Panc1 (cell line): ENCODE results near the gene SUSD4. TPM values are rescaled to one million over a fixed set of nuclear protein-coding genes. Genes with fewer than 3 reads are reported as not detected.

Experiments used
- ATAC-seq: fragments of 200-7000 bp; cut with Tn5 transposase; 2 replicates; pipeline ENCODE4 v1.9.1; 2020; ENCODE audit warnings: mild to moderate bottlenecking, moderate library complexity
- BruUV-seq: library from RNA; stranded (reverse); fragments of 400-500 nt; replicated peaks from 2 replicates; lab custom pipeline; 2021; lab: Mats Ljungman, UMichigan
- CTCF ChIA-PET: fragments of 300-600 bp; sonication (Branson Sonifier 250); formaldehyde crosslinking; loops from one replicate; lab custom pipeline; 2022; ENCODE audit warnings: antibody characterized with exemption; lab: Charles Lee
- POLR2A ChIA-PET: fragments of 300-600 bp; sonication (Branson Sonifier 250); formaldehyde crosslinking; loops from one replicate; lab custom pipeline; 2022; ENCODE audit warnings: antibody characterized with exemption; lab: Charles Lee
- DNase-seq: peaks from one replicate; pipeline ENCODE4 v3.0.0-alpha.2; 2010; ENCODE audit warnings: low read depth, low spot score
- H3K27ac ChIP-seq: 2 replicates; pipeline ENCODE4 v1.5.1; 2011; ENCODE audit warnings: mild to moderate bottlenecking, low read length, inconsistent platforms
- H3K27me3 ChIP-seq: fragments of 200-500 bp; sonication (Bioruptor generic); 2 replicates; pipeline ENCODE4 v1.6.0; 2014; ENCODE audit warnings: low read length, inconsistent platforms; ENCODE audit not compliant: control insufficient read depth, insufficient read depth
- H3K36me3 ChIP-seq: fragments of 200-500 bp; sonication (Bioruptor generic); 2 replicates; pipeline ENCODE4 v1.5.1; 2014; ENCODE audit warnings: inconsistent platforms, mild to moderate bottlenecking, low read length, moderate library complexity; ENCODE audit not compliant: control insufficient read depth, insufficient read depth
- H3K4me1 ChIP-seq: 2 replicates; pipeline ENCODE4 v1.5.1; 2011; ENCODE audit warnings: inconsistent platforms, mild to moderate bottlenecking, low read length, moderate library complexity; ENCODE audit not compliant: control insufficient read depth, insufficient read depth
- H3K4me3 ChIP-seq, 2 experiments: 2 replicates each; pipeline ENCODE4 v1.5.1; 2011 to 2012; ENCODE audit warnings: low read depth in 2 of 2, low read length in 2 of 2, mild to moderate bottlenecking in 2 of 2, inconsistent platforms in 1 of 2, moderate library complexity in 1 of 2
- H3K9me3 ChIP-seq: fragments of 200-500 bp; sonication (Bioruptor generic); 2 replicates; pipeline ENCODE4 v1.5.1; 2014; ENCODE audit warnings: low read depth, mild to moderate bottlenecking, inconsistent platforms, low read length, moderate library complexity; ENCODE audit not compliant: control insufficient read depth, insufficient read depth
- POLR2AphosphoS5 ChIP-seq: IDR thresholded peaks from 2 replicates; pipeline ENCODE4 v1.6.1; 2012; ENCODE audit warnings: mild to moderate bottlenecking, low read depth, low read length, moderate library complexity
- REST ChIP-seq, 2 experiments: IDR thresholded peaks; 2 replicates each; pipeline ENCODE4 v1.6.1; 2011 to 2012; ENCODE audit warnings: low read depth in 2 of 2, control low read depth in 1 of 2, low read length in 1 of 2, mild to moderate bottlenecking in 1 of 2, moderate library complexity in 1 of 2; ENCODE audit not compliant: insufficient read depth in 1 of 2
- SIN3A ChIP-seq: IDR thresholded peaks from 2 replicates; pipeline ENCODE4 v1.6.1; 2012; ENCODE audit warnings: low read depth, mild to moderate bottlenecking, low read length, moderate library complexity, borderline replicate concordance; ENCODE audit not compliant: insufficient read depth
- TCF7L2 ChIP-seq: IDR thresholded peaks from 2 replicates; pipeline ENCODE4 v1.6.1; 2011; ENCODE audit warnings: mild to moderate bottlenecking, low read depth, low read length, inconsistent platforms
- in situ Hi-C: cut with HindIII; loops from 2 replicates; pipeline ENCODE4 v1.10.0; 2016; ENCODE audit warnings: low sequenced_read_pairs, low pct_unique_long_range_greater_than_20kb
- intact Hi-C: fragments of 100-400 bp; cut with micrococcal nuclease; formaldehyde crosslinking; loops from one replicate; pipeline ENCODE4 v1.10.0; 2022; ENCODE audit not compliant: unreplicated experiment
- total RNA-seq: library from RNA; stranded (reverse); gene quantifications from one replicate; pipeline ENCODE4 v1.2.1, GENCODE V29; 2021; ENCODE audit not compliant: unreplicated experiment
- TF ChIP-seq, protein P1 (sequence below): fragments of 450-650 bp; IDR thresholded peaks from 2 replicates; pipeline ENCODE4 v1.5.1; 2017; ENCODE audit warnings: mild to moderate bottlenecking

The SUSD4 gene
- total RNA-seq, 1 experiment from 2014 or later, result 0.28 TPM

GRCh38 chr1:223319905-223320580, 43.9 kb downstream of the SUSD4 start:
- no peaks in the 10 kb centered on the region for H3K4me1 ChIP-seq
- no peak for TF ChIP-seq SIN3A
- TF ChIP-seq, protein P1, sequence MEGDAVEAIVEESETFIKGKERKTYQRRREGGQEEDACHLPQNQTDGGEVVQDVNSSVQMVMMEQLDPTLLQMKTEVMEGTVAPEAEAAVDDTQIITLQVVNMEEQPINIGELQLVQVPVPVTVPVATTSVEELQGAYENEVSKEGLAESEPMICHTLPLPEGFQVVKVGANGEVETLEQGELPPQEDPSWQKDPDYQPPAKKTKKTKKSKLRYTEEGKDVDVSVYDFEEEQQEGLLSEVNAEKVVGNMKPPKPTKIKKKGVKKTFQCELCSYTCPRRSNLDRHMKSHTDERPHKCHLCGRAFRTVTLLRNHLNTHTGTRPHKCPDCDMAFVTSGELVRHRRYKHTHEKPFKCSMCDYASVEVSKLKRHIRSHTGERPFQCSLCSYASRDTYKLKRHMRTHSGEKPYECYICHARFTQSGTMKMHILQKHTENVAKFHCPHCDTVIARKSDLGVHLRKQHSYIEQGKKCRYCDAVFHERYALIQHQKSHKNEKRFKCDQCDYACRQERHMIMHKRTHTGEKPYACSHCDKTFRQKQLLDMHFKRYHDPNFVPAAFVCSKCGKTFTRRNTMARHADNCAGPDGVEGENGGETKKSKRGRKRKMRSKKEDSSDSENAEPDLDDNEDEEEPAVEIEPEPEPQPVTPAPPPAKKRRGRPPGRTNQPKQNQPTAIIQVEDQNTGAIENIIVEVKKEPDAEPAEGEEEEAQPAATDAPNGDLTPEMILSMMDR, result no peak
- no peak for TF ChIP-seq TCF7L2
- no peak for TF ChIP-seq POLR2AphosphoS5
- no peak for TF ChIP-seq REST (IDR thresholded peaks at IDR 0.05; ENCODE audit: insufficient read depth in 1 of 2, low read depth in 2 of 2, low read length in 1 of 2)
- peaks cover 14% of the 10 kb centered on the region for H3K27me3 ChIP-seq
- ChIA-PET CTCF (no interaction called here), POLR2A (no interaction called here)
- DNase-seq (no peak), ATAC-seq (no peak)
- intact Hi-C loops (no loop called here), in situ Hi-C loops (no loop called here)
- no peak overlapping the region for H3K27ac ChIP-seq
- no peaks in the 10 kb centered on the region for H3K36me3 ChIP-seq
- no peak overlapping the region for H3K4me3 ChIP-seq
- no TSS peak for BruUV-seq
- H3K9me3 ChIP-seq, result no peaks in the 10 kb centered on the region

- ATAC-seq (no peak), DNase-seq (no peak)
- in situ Hi-C loops (no loop called here), intact Hi-C loops (no loop called here)
- BruUV-seq, result no TSS peak
- ChIA-PET CTCF (no interaction called here), POLR2A (no interaction called here)
- H3K27me3 ChIP-seq, result peaks cover 12% of the 10 kb centered on the region
- TF ChIP-seq, protein P1, result no peak
- TF ChIP-seq TCF7L2, result no peak
- TF ChIP-seq POLR2AphosphoS5, result no peak
- no peak for TF ChIP-seq REST (IDR thresholded peaks at IDR 0.05; ENCODE audit: insufficient read depth in 1 of 2, low read depth in 2 of 2, low read length in 1 of 2)
- TF ChIP-seq SIN3A, result no peak
- H3K27ac ChIP-seq, result no peak overlapping the region
- no peaks in the 10 kb centered on the region for H3K36me3 ChIP-seq
- no peaks in the 10 kb centered on the region for H3K4me1 ChIP-seq
- H3K9me3 ChIP-seq, result no peaks in the 10 kb centered on the region
- no peak overlapping the region for H3K4me3 ChIP-seq
Observed at GRCh38 chr1:223319398-223319797, 44.6 kb downstream of the SUSD4 start.
